AG10803 (cell line): ENCODE results near the gene RAG1.

Experiments
- DNase-seq: peaks from one replicate; pipeline ENCODE4 v3.0.0; 2010; ENCODE audit warnings: low read depth
- H3K4me3 ChIP-seq: 2 replicates; pipeline ENCODE4 v1.5.1; 2011; ENCODE audit warnings: mild to moderate bottlenecking, low read length, control low read depth
- TF ChIP-seq, protein P1 (sequence below): conservative IDR thresholded peaks from 2 replicates; pipeline ENCODE4 v1.5.1; 2011; ENCODE audit warnings: mild to moderate bottlenecking, low read length, control low read depth, inconsistent platforms

Gene RAG1

DNA sequence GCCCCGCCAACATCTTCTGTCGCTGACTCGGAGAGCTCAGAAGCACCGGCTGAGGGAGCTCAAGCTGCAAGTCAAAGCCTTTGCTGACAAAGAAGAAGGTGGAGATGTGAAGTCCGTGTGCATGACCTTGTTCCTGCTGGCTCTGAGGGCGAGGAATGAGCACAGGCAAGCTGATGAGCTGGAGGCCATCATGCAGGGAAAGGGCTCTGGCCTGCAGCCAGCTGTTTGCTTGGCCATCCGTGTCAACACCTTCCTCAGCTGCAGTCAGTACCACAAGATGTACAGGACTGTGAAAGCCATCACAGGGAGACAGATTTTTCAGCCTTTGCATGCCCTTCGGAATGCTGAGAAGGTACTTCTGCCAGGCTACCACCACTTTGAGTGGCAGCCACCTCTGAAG is 6.7 kb downstream of the RAG1 start:
- TF ChIP-seq, protein P1, sequence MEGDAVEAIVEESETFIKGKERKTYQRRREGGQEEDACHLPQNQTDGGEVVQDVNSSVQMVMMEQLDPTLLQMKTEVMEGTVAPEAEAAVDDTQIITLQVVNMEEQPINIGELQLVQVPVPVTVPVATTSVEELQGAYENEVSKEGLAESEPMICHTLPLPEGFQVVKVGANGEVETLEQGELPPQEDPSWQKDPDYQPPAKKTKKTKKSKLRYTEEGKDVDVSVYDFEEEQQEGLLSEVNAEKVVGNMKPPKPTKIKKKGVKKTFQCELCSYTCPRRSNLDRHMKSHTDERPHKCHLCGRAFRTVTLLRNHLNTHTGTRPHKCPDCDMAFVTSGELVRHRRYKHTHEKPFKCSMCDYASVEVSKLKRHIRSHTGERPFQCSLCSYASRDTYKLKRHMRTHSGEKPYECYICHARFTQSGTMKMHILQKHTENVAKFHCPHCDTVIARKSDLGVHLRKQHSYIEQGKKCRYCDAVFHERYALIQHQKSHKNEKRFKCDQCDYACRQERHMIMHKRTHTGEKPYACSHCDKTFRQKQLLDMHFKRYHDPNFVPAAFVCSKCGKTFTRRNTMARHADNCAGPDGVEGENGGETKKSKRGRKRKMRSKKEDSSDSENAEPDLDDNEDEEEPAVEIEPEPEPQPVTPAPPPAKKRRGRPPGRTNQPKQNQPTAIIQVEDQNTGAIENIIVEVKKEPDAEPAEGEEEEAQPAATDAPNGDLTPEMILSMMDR: no peak
- no peak for DNase-seq
- H3K4me3 ChIP-seq: no peak overlapping the region

DNA sequence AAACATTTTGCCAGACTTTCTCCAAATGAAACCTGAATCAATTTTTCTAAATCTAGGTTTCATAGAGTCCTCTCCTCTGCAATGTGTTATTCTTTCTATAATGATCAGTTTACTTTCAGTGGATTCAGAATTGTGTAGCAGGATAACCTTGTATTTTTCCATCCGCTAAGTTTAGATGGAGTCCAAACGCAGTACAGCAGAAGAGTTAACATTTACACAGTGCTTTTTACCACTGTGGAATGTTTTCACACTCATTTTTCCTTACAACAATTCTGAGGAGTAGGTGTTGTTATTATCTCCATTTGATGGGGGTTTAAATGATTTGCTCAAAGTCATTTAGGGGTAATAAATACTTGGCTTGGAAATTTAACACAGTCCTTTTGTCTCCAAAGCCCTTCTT is 9.6 kb downstream of the RAG1 start:
- TF ChIP-seq, protein P1: no peak

DNA sequence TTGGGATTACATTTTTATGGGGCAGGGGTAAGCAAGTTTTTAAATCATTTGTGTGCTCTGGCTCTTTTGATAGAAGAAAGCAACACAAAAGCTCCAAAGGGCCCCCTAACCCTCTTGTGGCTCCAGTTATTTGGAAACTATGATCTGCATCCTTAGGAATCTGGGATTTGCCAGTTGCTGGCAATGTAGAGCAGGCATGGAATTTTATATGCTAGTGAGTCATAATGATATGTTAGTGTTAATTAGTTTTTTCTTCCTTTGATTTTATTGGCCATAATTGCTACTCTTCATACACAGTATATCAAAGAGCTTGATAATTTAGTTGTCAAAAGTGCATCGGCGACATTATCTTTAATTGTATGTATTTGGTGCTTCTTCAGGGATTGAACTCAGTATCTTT is 10.1 kb downstream of the RAG1 start:
- H3K4me3 ChIP-seq: no peak overlapping the region
- peak; percentile 30 for DNase-seq
- TF ChIP-seq, protein P1: no peak

More for the DNA sequence above, 9.6 kb downstream of the RAG1 start:
- no peak for DNase-seq
- H3K4me3 ChIP-seq: no peak overlapping the region

DNA sequence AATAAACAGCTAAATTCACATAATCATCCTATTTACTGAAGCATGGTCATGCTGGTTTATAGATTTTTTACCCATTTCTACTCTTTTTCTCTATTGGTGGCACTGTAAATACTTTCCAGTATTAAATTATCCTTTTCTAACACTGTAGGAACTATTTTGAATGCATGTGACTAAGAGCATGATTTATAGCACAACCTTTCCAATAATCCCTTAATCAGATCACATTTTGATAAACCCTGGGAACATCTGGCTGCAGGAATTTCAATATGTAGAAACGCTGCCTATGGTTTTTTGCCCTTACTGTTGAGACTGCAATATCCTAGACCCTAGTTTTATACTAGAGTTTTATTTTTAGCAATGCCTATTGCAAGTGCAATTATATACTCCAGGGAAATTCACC is 10.7 kb downstream of the RAG1 start:
- DNase-seq: no peak
- H3K4me3 ChIP-seq: no peak overlapping the region
- TF ChIP-seq, protein P1: no peak

DNA sequence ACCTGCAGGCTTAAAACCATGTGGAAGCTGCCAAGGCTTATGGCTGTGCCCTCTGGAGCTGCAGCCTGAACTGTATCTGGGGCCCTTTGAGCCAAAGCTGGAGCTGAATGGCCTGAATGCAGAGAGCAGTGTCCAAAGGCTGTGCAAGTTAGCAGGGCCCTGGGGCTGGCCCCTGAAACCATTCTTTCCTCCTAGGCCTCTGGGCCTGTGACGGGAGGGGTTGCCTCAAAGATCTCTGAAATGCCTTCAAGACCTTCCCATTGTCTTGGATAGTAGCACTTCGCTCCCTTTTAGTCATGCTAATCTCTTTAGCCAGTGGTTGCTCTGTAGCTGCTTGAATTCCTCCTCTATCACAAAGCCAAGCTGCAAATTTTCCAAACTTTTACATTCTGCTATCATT is 13.7 kb downstream of the RAG1 start:
- TF ChIP-seq, protein P1: no peak
- no peak overlapping the region for H3K4me3 ChIP-seq
- DNase-seq: no peak

DNA sequence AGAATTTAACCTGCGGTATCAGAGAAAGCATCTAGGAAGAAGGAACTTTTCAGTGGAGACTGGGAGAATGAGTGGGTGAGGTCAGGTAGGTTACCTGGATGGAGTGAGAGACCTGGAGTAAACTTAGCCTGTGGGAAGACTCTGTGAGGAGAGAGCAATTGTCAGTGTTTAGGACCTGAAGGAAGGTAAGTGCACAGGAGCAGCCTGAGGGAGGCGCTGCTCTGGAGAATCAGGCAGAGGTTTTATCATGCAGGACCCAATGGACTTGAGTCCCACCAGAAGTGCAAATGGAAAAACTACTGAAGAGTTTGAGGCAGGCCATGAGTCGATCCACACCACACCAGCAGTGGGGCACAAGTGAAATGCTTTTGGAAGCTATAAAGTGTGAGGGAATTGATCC is 15.9 kb downstream of the RAG1 start:
- no peak for DNase-seq
- TF ChIP-seq, protein P1: no peak
- H3K4me3 ChIP-seq: no peak overlapping the region

DNA sequence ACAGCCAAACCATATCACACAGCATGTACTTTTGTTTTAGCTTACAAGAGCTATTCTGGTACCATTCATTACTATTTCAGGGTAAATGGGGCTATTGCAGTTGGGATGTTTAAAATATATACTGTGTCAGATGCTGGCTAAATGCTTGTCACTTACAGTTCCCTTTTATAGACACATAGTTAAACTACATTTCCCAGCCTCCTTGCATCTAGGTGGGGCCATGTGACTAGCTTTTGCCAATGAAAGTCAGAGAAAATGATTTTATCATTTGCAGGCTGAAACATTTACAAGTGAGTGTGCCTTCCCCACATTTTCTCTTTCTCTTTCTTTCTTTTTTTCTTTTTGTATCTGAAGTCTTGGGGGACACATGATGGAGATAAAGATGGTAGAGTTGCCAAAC is 18.7 kb downstream of the RAG1 start:
- no peak for DNase-seq
- no peak overlapping the region for H3K4me3 ChIP-seq
- TF ChIP-seq, protein P1: no peak
